Right ventricle myocardium superior (tissue), 1 donor: Measurements from ENCODE around the gene LGALS9. TPM values are rescaled to one million over a fixed set of nuclear protein-coding genes. Genes with fewer than 3 reads are reported as not detected.
A peak's percentile ranks its signal among the peaks of the same experiment; 100 is the strongest.

ENCODE experiments used
- ATAC-seq: fragments of 200-7000 bp; cut with Tn5 transposase; one replicate; pipeline ENCODE4 v1.9.1; 2020; ENCODE audit warnings: mild to moderate bottlenecking; ENCODE audit not compliant: poor library complexity
- DNase-seq: peaks from one replicate; pipeline ENCODE4 v3.0.0-alpha.2; 2020
- intact Hi-C: fragments of 100-400 bp; cut with DNase I; formaldehyde crosslinking; loops from one replicate; pipeline ENCODE4 v1.11.2; 2022
- long read RNA-seq: library from polyadenylated mRNA; unstranded; transcript quantifications from one replicate; pipeline ENCODE4 v2.0.0, GENCODE V29; 2021
- total RNA-seq: library from RNA; stranded (reverse); fragmentation: NEBNext Ultra II Directional; extraction: Animal tissue kit (Norgen Biotek cat#: 25700); gene quantifications from one replicate; pipeline ENCODE4 v1.2.1, GENCODE V29; 2021
- donor health status: DM: no; HTN: yes; CAD: no; lungs with severe emphysema.

The LGALS9 gene
- 17.0 TPM for total RNA-seq
- long read RNA-seq, partial matches to known transcripts = 1 of 7 reads
- long read RNA-seq, other reads (novel, unspliced or antisense) = 3 of 7 reads

DNA sequence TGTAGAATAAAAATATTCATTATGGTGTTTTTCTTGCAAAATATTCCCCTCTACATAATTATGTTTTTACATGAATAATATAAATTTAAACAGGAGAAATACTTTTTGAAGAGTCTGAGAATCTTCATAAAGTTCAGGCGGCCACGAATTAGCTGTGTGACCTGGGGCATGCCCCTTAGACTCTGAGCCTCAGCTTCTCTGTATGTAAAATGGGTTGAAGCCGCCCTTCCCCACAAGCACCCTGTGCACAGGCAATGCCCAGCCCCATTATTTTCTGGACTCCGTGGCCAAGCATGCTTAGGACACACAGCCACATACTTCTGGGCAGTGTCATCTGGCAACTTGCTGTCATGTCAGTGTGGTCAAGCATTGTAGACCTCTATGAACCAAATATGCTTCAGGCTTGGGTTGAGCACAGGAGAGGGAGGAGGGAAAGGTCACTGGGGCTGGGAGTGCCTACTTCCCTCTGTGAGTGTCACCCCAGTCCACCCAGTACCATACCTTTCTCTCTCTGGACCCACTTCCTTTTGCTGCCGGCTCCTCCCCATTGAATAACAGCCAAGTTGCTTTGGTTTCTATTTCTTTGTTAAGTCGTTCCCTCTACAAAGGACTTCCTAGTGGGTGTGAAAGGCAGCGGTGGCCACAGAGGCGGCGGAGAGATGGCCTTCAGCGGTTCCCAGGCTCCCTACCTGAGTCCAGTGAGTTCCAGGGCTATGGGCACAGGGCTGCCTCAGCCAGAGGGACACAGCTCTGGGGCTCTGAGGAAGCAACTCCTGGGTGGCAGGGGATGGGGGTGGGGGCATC lies at the start of gene LGALS9:
LGALS9 (plus strand) TSS at position 582 of the 804 bp plus-strand sequence; CDS start at position 660, 78 bp downstream.
- intact Hi-C loops = no loop called here
- ATAC-seq = peak; percentile 30
- DNase-seq = no peak

GRCh38 chr17:27582696-27583095 lies 48.3 kb upstream of the LGALS9 start:
- no peak for ATAC-seq
- intact Hi-C loops = no loop called here

DNA sequence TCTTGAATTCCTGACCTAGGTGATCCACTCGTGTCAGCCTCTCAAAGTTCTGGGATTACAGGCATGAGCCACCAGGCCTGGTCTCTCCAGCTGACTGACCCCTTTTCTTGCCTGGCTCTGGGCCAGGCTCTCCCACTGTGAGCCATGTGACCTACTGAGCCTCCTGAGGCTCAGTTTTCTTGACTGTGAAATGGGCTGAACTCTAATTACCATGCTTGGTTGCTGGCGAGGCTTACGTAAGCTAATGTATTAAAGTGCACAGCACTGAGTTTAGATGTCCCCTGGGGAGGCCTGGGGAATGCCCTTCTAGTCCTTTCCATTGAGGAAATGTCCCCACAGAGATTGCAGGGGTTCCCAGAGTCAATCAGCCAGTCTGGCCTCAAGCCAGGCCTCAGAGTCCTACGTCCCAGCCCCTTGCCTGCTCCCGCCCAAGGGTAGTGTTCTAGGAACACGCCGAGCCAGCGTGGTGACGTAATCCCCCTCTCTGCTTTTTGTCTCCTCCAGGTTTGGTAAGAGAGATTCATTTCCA lies 45.8 kb upstream of the LGALS9 start:
- ATAC-seq (no peak), DNase-seq (no peak)
- intact Hi-C loops = no loop called here

More at GRCh38 chr17:27582696-27583095, 48.3 kb upstream of the LGALS9 start:
- DNase-seq = no peak

GRCh38 chr17:27585792-27586191 lies 45.2 kb upstream of the LGALS9 start:
- DNase-seq = no peak
- ATAC-seq = no peak
- intact Hi-C loops = no loop called here

GRCh38 chr17:27586203-27586721 lies 44.7 kb upstream of the LGALS9 start:
- no peak for ATAC-seq
- no peak for DNase-seq
- intact Hi-C loops = no loop called here

- ATAC-seq (no peak), DNase-seq (no peak)
- intact Hi-C loops = no loop called here
Observed at GRCh38 chr17:27588354-27588753, 42.6 kb upstream of the LGALS9 start.

DNA sequence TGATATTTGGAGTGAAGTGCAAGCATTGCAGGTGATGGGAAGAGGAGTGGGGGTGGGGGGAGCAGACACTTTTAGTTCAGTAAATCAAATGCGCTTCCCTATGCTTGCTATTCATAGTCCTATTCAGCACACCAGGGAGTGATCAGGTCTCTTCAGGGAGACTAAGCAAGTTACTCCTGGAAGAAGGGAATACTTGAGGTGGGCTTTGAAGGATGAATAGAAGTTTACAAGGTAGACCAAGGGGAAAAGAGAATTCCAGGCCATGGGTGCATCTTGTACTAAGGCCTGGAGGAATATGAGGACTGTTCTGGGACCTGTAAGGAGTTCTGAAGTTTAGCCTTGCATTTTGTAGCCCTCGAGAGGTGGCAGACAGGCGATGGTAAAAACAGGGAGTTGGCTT lies 40.1 kb upstream of the LGALS9 start:
- DNase-seq = no peak
- ATAC-seq = no peak
- intact Hi-C loops = no loop called here

- DNase-seq (no peak), ATAC-seq (no peak)
- intact Hi-C loops = no loop called here
Observed at GRCh38 chr17:27591986-27592385, 39.0 kb upstream of the LGALS9 start.

GRCh38 chr17:27593232-27593856 lies 37.6 kb upstream of the LGALS9 start:
- no peak for ATAC-seq

DNA sequence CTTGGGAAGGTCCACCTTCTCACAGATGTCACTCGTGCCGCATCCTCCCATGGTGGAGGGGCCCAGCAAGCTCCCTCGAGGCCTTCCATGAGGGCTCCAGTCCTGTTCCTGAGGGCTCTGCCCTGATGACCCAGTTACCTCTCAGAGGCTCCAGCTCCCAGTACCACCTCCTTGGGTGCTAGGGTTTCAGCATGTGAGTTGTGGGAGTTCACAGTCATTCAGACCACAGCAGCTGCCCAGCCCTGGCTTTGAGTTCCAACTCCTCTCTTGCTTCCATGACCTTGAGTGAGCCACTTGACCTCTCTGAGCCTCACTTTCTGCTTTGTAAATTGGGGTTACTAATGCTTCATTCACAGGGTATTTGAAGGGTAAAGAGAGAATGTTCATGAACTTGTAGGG lies 37.1 kb upstream of the LGALS9 start:
- ATAC-seq (no peak), DNase-seq (no peak)
- intact Hi-C loops = no loop called here

More at GRCh38 chr17:27593232-27593856, 37.6 kb upstream of the LGALS9 start:
- no peak for DNase-seq
- intact Hi-C loops = no loop called here

GRCh38 chr17:27595208-27595607 lies 35.8 kb upstream of the LGALS9 start:
- ATAC-seq (no peak), DNase-seq (no peak)

DNA sequence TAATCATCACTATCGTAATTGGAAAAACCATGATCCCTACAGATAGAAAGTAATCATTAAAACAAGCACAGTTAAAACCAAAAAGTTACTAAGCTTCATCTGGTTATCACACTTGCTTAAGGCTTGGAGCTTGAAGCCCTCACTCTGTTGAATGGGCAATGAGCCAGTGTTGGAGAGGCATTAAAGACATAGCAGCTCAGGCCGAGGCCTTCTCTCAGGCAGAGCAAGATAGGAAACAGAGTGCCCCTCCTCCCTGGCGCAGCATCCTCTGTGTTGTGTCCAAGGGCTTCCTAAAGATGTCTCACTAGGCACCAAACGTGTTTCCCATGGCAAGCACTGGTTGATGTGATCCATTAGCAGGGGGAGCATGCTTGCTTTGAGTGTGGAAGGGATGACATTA lies 34.9 kb upstream of the LGALS9 start:
- intact Hi-C loops = no loop called here
- DNase-seq (no peak), ATAC-seq (no peak)

More at GRCh38 chr17:27595208-27595607, 35.8 kb upstream of the LGALS9 start:
- intact Hi-C loops = no loop called here

DNA sequence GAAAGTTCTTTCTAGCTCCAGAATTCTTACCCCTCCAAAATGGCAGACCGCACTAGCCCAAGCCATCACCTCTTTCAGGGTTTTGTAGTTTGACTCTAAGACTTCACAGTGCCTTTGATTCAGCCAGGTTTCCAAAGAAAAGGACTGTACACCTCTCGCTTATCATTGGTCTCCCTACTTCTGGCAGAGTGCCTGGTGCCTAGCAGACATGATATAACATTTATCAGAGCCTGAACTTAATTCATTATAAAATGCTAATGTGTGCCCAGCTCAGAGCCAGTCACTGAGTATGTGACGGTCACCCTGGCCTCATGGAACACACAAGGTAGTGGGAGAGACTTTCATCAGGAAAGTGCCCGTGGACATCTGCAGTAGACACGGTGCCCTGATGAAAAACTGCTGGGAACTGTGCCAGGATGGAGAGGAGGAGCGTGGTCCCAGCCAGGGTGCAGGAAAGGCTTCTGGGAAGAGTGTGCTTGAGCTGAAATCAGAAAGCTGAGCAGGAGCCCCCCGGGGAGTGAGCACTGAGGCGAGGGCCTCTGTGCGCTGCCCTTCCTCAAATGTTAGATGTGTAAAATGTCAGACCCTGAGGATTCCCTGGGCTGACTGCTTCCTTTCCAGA lies 34.3 kb upstream of the LGALS9 start:
- DNase-seq = no peak
- intact Hi-C loops = no loop called here
- ATAC-seq = no peak

DNA sequence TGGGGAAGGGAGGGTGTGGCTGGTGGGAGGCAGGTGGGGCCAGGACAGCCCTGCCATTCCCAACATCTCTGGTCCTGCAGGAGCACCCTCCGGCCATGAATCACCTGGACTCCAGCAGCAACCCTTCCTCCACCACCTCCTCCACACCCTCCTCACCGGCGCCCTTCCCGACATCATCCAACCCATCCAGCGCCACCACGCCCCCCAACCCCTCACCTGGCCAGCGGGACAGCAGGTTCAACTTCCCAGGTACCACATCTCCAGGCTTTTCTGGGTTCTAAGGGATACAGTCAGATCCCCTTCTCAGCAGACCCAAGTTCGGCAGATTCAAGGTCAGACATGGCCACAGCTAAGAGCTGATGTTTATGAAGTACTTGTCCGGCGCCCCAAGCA lies 33.8 kb upstream of the LGALS9 start:
- no peak for ATAC-seq
- intact Hi-C loops = no loop called here
- no peak for DNase-seq

DNA sequence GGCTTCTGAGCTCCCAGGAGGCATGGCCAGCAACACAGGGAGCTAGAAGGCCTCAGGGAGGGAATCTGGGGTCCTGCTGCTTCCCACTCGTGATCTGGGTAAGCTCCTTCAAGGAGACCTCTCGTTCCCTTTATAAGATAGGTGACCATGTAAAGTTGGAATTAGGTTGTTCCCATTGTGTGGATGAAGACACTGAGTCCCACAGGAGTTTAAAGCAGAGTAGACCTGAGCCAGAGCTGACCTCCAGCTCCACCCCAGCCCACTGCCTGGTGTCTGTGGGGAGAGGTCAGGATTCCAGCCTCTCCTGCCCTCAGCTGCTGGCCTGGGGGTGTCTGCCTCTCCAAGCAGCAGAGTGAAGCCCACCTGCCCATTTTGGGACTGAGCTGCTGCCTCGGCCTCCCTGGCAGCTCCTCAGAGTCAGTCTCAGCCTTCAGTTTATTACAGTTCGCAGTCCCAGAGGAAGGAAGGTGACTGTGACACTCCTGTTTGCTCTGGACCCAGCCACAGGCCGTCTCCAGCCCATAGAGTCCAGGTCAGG lies 33.1 kb upstream of the LGALS9 start:
- DNase-seq = no peak
- intact Hi-C loops = no loop called here
- ATAC-seq = no peak

GRCh38 chr17:27598337-27599050 lies 32.5 kb upstream of the LGALS9 start:
- ATAC-seq (no peak), DNase-seq (no peak)
- intact Hi-C loops = no loop called here

- ATAC-seq (no peak), DNase-seq (no peak)
- intact Hi-C loops = loop anchor here (2.0 to 5.0 kb wide), 3 partner anchors 143 to 364 kb away; partner anchors contain the start of gene KSR1
Observed at GRCh38 chr17:27600471-27600870, 30.5 kb upstream of the LGALS9 start.
